A549 (cell line): Measurements from ENCODE around the gene TBC1D10B. TPM values are rescaled to one million over a fixed set of nuclear protein-coding genes. Genes with fewer than 3 reads are reported as not detected.
A peak's percentile ranks its signal among the peaks of the same experiment; 100 is the strongest.

ENCODE experiments used
- ATAC-seq, 2 experiments: fragments of 200-7000 bp in 1 of 2; fragments of >200 bp in 1 of 2; cut with Nextera tagmentation in 1 of 2; cut with Tn5 transposase in 1 of 2; 3 replicates each; pipeline versions ENCODE4 v1.8.0 to v1.9.1; 2018 to 2020; ENCODE audit warnings: mild to moderate bottlenecking in 1 of 2, moderate library complexity in 1 of 2
- CTCF ChIA-PET: fragments of 300-600 bp; sonication (Branson Sonifier 250); formaldehyde crosslinking; extraction: SDS; loops from one replicate; lab custom pipeline; 2021; ENCODE audit warnings: antibody characterized with exemption, inconsistent platforms; lab: Yijun Ruan, JAX
- POLR2A ChIA-PET: fragments of 350-600 bp; formaldehyde crosslinking; extraction: SDS; loops from one replicate; lab custom pipeline; 2021; ENCODE audit warnings: antibody characterized with exemption, inconsistent platforms; lab: Yijun Ruan, JAX
- DNase-seq, 2 experiments: peaks; one replicate each; pipeline versions ENCODE4 v3.0.0 to v3.0.0-alpha.2; 2011 to 2016; ENCODE audit warnings: low read depth in 1 of 2, low spot score in 1 of 2
- FAIRE-seq: peaks from 2 replicates; lab custom pipeline; 2011; peaks lifted over from hg19 to GRCh38; lab: Jason Lieb, UNC
- H3K27ac ChIP-seq, 2 experiments: fragments of >200 bp; sonication (Bioruptor Twin); formaldehyde crosslinking; 3 replicates each; pipeline ENCODE4 v1.5.1; 2016 to 2017
- H3K4me1 ChIP-seq: fragments of >200 bp; sonication (Bioruptor Twin); formaldehyde crosslinking; 3 replicates; pipeline ENCODE4 v1.6.1; 2016
- H3K4me2 ChIP-seq: fragments of >200 bp; sonication (Bioruptor Twin); formaldehyde crosslinking; 3 replicates; pipeline ENCODE4 v1.6.1; 2016
- H3K4me3 ChIP-seq: fragments of >200 bp; sonication (Bioruptor Twin); formaldehyde crosslinking; 3 replicates; pipeline ENCODE4 v1.5.1; 2016
- H3K9me3 ChIP-seq: fragments of >200 bp; sonication (Bioruptor Twin); formaldehyde crosslinking; 3 replicates; pipeline ENCODE4 v1.6.1; 2016
- BCL3 ChIP-seq: fragments of >200 bp; sonication (Bioruptor Twin); formaldehyde crosslinking; IDR thresholded peaks from 3 replicates; pipeline ENCODE4 v1.6.1; 2016
- CBX2 ChIP-seq: fragments of 200-600 bp; sonication (generic); IDR thresholded peaks from 2 replicates; pipeline ENCODE4 v1.6.1; 2016; ENCODE audit warnings: low read depth, mild to moderate bottlenecking, borderline replicate concordance
- CBX8 ChIP-seq: fragments of 200-600 bp; sonication (generic); IDR thresholded peaks from 2 replicates; pipeline ENCODE4 v1.6.1; 2016
- CHD2 ChIP-seq: fragments of 150-350 bp; IDR thresholded peaks from 2 replicates; pipeline ENCODE4 v1.6.1; 2014; ENCODE audit warnings: low read length; ENCODE audit not compliant: partially characterized antibody
- HMGXB4 ChIP-seq: fragments of 250-450 bp; sonication (Bioruptor Pico); IDR thresholded peaks from 2 replicates; pipeline ENCODE4 v1.5.0; 2021; ENCODE audit warnings: mild to moderate bottlenecking, moderate library complexity, borderline replicate concordance
- HOXA7 ChIP-seq: fragments of 250-450 bp; sonication (Bioruptor Pico); IDR thresholded peaks from 2 replicates; pipeline ENCODE4 v1.5.0; 2020; ENCODE audit warnings: mild to moderate bottlenecking, moderate library complexity
- JUN ChIP-seq, 2 experiments: fragments of >200 bp; sonication (Bioruptor Twin); formaldehyde crosslinking; IDR thresholded peaks; 2 replicates in 1 of 2; 3 replicates in 1 of 2; pipeline ENCODE4 v1.6.1; 2016 to 2017
- NR3C1 ChIP-seq: fragments of >200 bp; sonication (Bioruptor Twin); formaldehyde crosslinking; IDR thresholded peaks from 3 replicates; pipeline ENCODE4 v1.6.1; 2017
- POLR2A ChIP-seq: IDR thresholded peaks from 2 replicates; pipeline ENCODE4 v1.6.1; 2012; ENCODE audit warnings: mild to moderate bottlenecking, low read length
- RAD21 ChIP-seq, 2 experiments: fragments of >200 bp in 1 of 2; sonication (Bioruptor Twin) in 1 of 2; formaldehyde crosslinking in 1 of 2; IDR thresholded peaks in 1 of 2; conservative IDR thresholded peaks in 1 of 2; 2 replicates in 1 of 2; 3 replicates in 1 of 2; pipeline ENCODE4 v1.6.1; 2012 to 2018; ENCODE audit warnings: inconsistent platforms in 1 of 2
- RARB ChIP-seq: fragments of 250-450 bp; sonication (Bioruptor Pico); IDR thresholded peaks from 2 replicates; pipeline ENCODE4 v1.8.0; 2021; ENCODE audit warnings: mild to moderate bottlenecking, moderate library complexity
- RCOR1 ChIP-seq: fragments of 150-350 bp; IDR thresholded peaks from 2 replicates; pipeline ENCODE4 v1.6.1; 2014; ENCODE audit warnings: antibody characterized with exemption, low read length, low read depth
- RFX5 ChIP-seq: fragments of 450-650 bp; IDR thresholded peaks from 2 replicates; pipeline ENCODE4 v1.7.1; 2014; ENCODE audit warnings: antibody characterized with exemption, mild to moderate bottlenecking, moderate library complexity
- RNF2 ChIP-seq: fragments of 200-600 bp; sonication (generic); IDR thresholded peaks from 2 replicates; pipeline ENCODE4 v1.6.1; 2016; ENCODE audit warnings: low read depth, mild to moderate bottlenecking, antibody characterized with exemption, moderate library complexity, borderline replicate concordance
- SMC3 ChIP-seq: fragments of >200 bp; sonication (Bioruptor Twin); formaldehyde crosslinking; IDR thresholded peaks from 3 replicates; pipeline ENCODE4 v1.6.1; 2018; ENCODE audit warnings: inconsistent platforms
- WGBS: methylation state at CpG from one replicate; pipeline ENCODE4 v1.1.6; 2017; ENCODE audit errors: missing lambda C conversion rate; 5-methylcytosine and 5-hydroxymethylcytosine counted together
- polyA plus RNA-seq, 4 experiments: library from polyadenylated mRNA; depleted of rRNA in 3 of 4; stranded (reverse); fragments of >200 nt; fragmentation: RNase III in 1 of 4; extraction: RNeasy Plus Mini Kit Qiagen cat#74134 plus additional on column Dnase treatment in 1 of 4; gene quantifications; 2 replicates in 3 of 4; 3 replicates in 1 of 4; pipeline ENCODE4 v1.2.3, GENCODE V29; 2011 to 2017
- TF ChIP-seq, protein P1 (sequence below): fragments of >200 bp; sonication (Bioruptor Twin); formaldehyde crosslinking; IDR thresholded peaks from 3 replicates; pipeline ENCODE4 v1.5.1; 2016
- TF ChIP-seq, protein P2 (sequence below): fragments of 150-350 bp; IDR thresholded peaks from 2 replicates; pipeline ENCODE4 v1.6.1; 2014; ENCODE audit warnings: low read depth, mild to moderate bottlenecking, low read length
- TF ChIP-seq, protein P3 (sequence below): IDR thresholded peaks from 2 replicates; pipeline ENCODE4 v1.6.1; 2012

TBC1D10B gene
- polyA plus RNA-seq, 2 of the 4 experiments (the other 2 are of a cell fraction) = 10.9 to 23.2 TPM

DNA sequence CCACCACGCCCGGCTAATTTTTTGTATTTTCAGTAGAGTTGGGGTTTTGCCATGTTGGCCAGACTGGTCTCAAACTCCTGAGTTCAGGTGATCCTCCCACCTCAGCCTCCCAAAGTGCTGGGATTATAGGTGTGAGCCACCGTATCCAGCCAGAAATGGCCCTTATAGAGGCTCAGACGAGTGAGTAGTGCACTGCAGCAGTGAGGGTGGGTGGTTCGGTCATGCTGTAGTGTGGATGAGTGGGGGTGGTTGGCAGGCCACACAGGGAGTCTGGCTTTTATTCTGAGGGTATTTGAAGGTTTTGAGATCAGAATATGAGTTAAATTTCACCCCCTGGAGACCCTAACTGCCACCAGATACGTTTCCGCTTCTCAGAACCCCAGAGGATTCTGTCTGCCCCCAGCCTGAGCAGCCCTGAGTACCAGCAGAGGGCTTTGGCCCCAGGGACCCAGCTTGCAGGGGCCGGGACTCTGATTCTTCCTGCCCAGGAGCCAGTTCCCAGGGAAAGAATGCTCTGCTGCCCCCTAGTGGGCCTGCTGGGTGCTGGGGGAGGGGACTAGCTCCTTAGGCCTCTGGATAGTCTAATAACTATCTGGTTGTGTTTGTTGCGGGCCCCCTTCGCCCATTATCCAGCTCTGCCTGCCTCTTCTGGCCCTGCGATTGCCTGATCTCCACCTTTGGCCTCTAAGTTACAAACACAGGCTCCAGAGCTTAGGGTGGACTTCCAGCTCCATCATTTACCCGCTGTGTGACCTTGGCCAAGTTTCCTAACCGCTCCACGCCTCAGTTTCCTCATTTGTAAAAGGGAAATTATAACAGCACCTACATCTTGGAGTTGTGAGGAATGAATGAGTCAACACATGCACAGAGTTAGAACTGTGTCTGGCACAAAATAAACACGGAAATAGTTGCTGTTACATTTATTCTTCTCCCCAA lies 39.1 kb upstream of the TBC1D10B start:
- POLR2A ChIA-PET = interaction anchor here (0.6 to 1.5 kb wide), 7 partner anchors 9 to 396 kb away, joined by 3 to 15 read pairs (median 3); partner anchors contain the start of genes ZNF48 and ZNF688
- Histone ChIP-seq H3K4me1 (peaks cover 30% of the 10 kb centered on the region), H3K4me3 (no peak overlapping the region), H3K27ac (peak overlapping the region; percentile 8 to 66; a peak in 2 of 6 replicates), H3K9me3 (no peaks in the 10 kb centered on the region), H3K4me2 (peak overlapping the region; percentile 44; the same call in 2 of the 3 replicates)
- WGBS = 41% methylated on average over 15 of the region's 15 CpGs
- ATAC-seq (peak; percentile 75 to 80), DNase-seq (peak; percentile 88 to 89), FAIRE-seq (no peak)
- TF ChIP-seq RNF2 = no peak
- TF ChIP-seq CBX2 = no peak
- TF ChIP-seq, protein P1, sequence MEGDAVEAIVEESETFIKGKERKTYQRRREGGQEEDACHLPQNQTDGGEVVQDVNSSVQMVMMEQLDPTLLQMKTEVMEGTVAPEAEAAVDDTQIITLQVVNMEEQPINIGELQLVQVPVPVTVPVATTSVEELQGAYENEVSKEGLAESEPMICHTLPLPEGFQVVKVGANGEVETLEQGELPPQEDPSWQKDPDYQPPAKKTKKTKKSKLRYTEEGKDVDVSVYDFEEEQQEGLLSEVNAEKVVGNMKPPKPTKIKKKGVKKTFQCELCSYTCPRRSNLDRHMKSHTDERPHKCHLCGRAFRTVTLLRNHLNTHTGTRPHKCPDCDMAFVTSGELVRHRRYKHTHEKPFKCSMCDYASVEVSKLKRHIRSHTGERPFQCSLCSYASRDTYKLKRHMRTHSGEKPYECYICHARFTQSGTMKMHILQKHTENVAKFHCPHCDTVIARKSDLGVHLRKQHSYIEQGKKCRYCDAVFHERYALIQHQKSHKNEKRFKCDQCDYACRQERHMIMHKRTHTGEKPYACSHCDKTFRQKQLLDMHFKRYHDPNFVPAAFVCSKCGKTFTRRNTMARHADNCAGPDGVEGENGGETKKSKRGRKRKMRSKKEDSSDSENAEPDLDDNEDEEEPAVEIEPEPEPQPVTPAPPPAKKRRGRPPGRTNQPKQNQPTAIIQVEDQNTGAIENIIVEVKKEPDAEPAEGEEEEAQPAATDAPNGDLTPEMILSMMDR = peak; percentile 92
- TF ChIP-seq, protein P2, sequence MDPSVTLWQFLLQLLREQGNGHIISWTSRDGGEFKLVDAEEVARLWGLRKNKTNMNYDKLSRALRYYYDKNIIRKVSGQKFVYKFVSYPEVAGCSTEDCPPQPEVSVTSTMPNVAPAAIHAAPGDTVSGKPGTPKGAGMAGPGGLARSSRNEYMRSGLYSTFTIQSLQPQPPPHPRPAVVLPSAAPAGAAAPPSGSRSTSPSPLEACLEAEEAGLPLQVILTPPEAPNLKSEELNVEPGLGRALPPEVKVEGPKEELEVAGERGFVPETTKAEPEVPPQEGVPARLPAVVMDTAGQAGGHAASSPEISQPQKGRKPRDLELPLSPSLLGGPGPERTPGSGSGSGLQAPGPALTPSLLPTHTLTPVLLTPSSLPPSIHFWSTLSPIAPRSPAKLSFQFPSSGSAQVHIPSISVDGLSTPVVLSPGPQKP = no peak
- TF ChIP-seq RCOR1 = 0 out of 2 replicates have a peak, but pooled peaks have one; percentile 6
- TF ChIP-seq RARB (CRISPR knock-in tag) = no peak
- no peak for TF ChIP-seq HOXA7 (CRISPR knock-in tag)
- TF ChIP-seq, protein P3, sequence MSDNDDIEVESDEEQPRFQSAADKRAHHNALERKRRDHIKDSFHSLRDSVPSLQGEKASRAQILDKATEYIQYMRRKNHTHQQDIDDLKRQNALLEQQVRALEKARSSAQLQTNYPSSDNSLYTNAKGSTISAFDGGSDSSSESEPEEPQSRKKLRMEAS = no peak
- TF ChIP-seq NR3C1 = no peak
- peak; percentile 90 to 92 for TF ChIP-seq RAD21 (conservative IDR thresholded peaks at IDR 0.05 in 1 of 2, IDR thresholded peaks at IDR 0.05 in 1 of 2)
- no peak for TF ChIP-seq CBX8
- no peak for TF ChIP-seq HMGXB4 (CRISPR knock-in tag)
- TF ChIP-seq RFX5 = no peak
- no peak for TF ChIP-seq BCL3
- peak; percentile 80 for TF ChIP-seq SMC3
- TF ChIP-seq CHD2 = peak; percentile 44
- TF ChIP-seq JUN (IDR thresholded peaks at IDR 0.05) = no peak
- no peak for TF ChIP-seq POLR2A
- CTCF ChIA-PET = interaction anchor here (0.6 to 7.5 kb wide), 41 partner anchors 10 to 1459 kb away, joined by 3 to 149 read pairs (median 4); partner anchors contain the start of genes DCTPP1, GDPD3, SEPTIN1 and TBX6
